Right renal cortex interstitium (tissue), 3 donors: ENCODE results near the gene KCNJ14. TPM values are rescaled to one million over a fixed set of nuclear protein-coding genes. Genes with fewer than 3 reads are reported as not detected.
A peak's percentile ranks its signal among the peaks of the same experiment; 100 is the strongest.

ENCODE experiments used
- DNase-seq, 3 donors: peaks; one replicate each; pipeline ENCODE4 v3.0.0-alpha.2; 2013; ENCODE audit warnings: low read depth in 3 of 3, low spot score in 2 of 3
- polyA plus RNA-seq, 3 donors: library from polyadenylated mRNA; unstranded; fragments of 120-200 nt; gene quantifications; one replicate each; pipeline ENCODE4 v1.2.1, GENCODE V29; 2013; ENCODE audit not compliant: insufficient read length in 3 of 3

KCNJ14 gene
- polyA plus RNA-seq, 3 donors = 0.55 to 0.67 (median 0.61) TPM

- peak in 1 of 3 donors; percentile 78 for DNase-seq
These were observed 46.3 kb downstream of the KCNJ14 start for GRCh38 chr19:48501494-48502349.

- no peak for DNase-seq
These were observed 47.1 kb downstream of the KCNJ14 start for GRCh38 chr19:48502350-48503018.

- no peak for DNase-seq
These were observed 50.9 kb downstream of the KCNJ14 start for GRCh38 chr19:48506138-48506733.

GRCh38 chr19:48507911-48508439 lies 52.6 kb downstream of the KCNJ14 start:
- DNase-seq = no peak

GRCh38 chr19:48508729-48509411 lies 53.5 kb downstream of the KCNJ14 start:
- no peak for DNase-seq

GRCh38 chr19:48509467-48510194 lies 54.3 kb downstream of the KCNJ14 start:
- DNase-seq = no peak

GRCh38 chr19:48510421-48511268 lies 55.3 kb downstream of the KCNJ14 start:
- no peak for DNase-seq

- DNase-seq = no peak
These were observed 56.0 kb downstream of the KCNJ14 start for GRCh38 chr19:48511321-48511731.

- DNase-seq = no peak
These were observed 56.6 kb downstream of the KCNJ14 start, which contains the start of gene LMTK3 for GRCh38 chr19:48511800-48512503. Gene LMTK3, minus strand, starts transcription at chr19:48511835. Its CDS starts 259 bp downstream, at chr19:48511576.

GRCh38 chr19:48512504-48513288 lies 57.3 kb downstream of the KCNJ14 start:
- no peak for DNase-seq

GRCh38 chr19:48513289-48514122 lies 58.1 kb downstream of the KCNJ14 start:
- DNase-seq = no peak

GRCh38 chr19:48514123-48514458 lies 58.7 kb downstream of the KCNJ14 start:
- DNase-seq = no peak

GRCh38 chr19:48516536-48516935 lies 61.2 kb downstream of the KCNJ14 start:
- no peak for DNase-seq
